Psoas muscle (tissue), 8 donors: Measurements from ENCODE around the gene LZIC. TPM values are rescaled to one million over a fixed set of nuclear protein-coding genes. Genes with fewer than 3 reads are reported as not detected.

Experiments used
- ATAC-seq, 4 donors: fragments of 200-7000 bp; cut with Tn5 transposase; one replicate each; pipeline ENCODE4 v1.9.1; 2020; ENCODE audit warnings: moderate library complexity in 3 of 4, mild to moderate bottlenecking in 2 of 4
- DNase-seq, 2 donors: peaks; one replicate each; pipeline ENCODE4 v3.0.0-alpha.2; 2020
- H3K27ac ChIP-seq: fragments of 200-600 bp; one replicate; pipeline ENCODE4 v1.8.0; 2022
- H3K27me3 ChIP-seq, 3 donors: fragments of 200-600 bp in 1 of 3; one replicate each; pipeline versions ENCODE4 v1.6.1 to v1.8.0; 2013 to 2022; ENCODE audit warnings: low read length in 2 of 3, mild to moderate bottlenecking in 2 of 3, moderate library complexity in 1 of 3; ENCODE audit not compliant: insufficient read depth in 3 of 3
- H3K36me3 ChIP-seq, 2 donors: fragments of 200-600 bp in 1 of 2; one replicate each; pipeline versions ENCODE4 v1.6.1 to v1.8.0; 2013 to 2022; ENCODE audit warnings: low read depth in 1 of 2, mild to moderate bottlenecking in 1 of 2, moderate library complexity in 1 of 2; ENCODE audit not compliant: insufficient read depth in 1 of 2
- H3K4me1 ChIP-seq: fragments of 200-600 bp; one replicate; pipeline ENCODE4 v1.8.0; 2022
- H3K4me3 ChIP-seq: fragments of 200-600 bp; one replicate; pipeline ENCODE4 v1.8.0; 2022; ENCODE audit warnings: mild to moderate bottlenecking
- H3K9me3 ChIP-seq: fragments of 200-600 bp; one replicate; pipeline ENCODE4 v1.8.0; 2022
- WGBS, 3 donors: extraction: QIAGEN DNeasy Blood & Tissue Kit; methylation state at CpG; one replicate each; pipeline versions ENCODE4 v1.1.6 to v1.1.7; 2013; 5-methylcytosine and 5-hydroxymethylcytosine counted together
- intact Hi-C, 2 donors: fragments of 100-400 bp; cut with DNase I; formaldehyde crosslinking; loops; one replicate each; pipeline versions ENCODE4 v1.11.0 to v1.14.2; 2022
- polyA plus RNA-seq, 3 donors: library from polyadenylated mRNA; stranded (reverse); fragments of 200-250 nt; gene quantifications; one replicate each; pipeline ENCODE4 v1.2.3, GENCODE V29; 2013
- total RNA-seq, 4 donors: library from RNA; stranded (reverse); fragmentation: NEBNext Ultra II Directional in 2 of 4; extraction: Animal tissue kit (Norgen Biotek cat#: 25700) in 2 of 4; gene quantifications; one replicate each; pipeline versions ENCODE4 v1.2.1 to v1.2.4, GENCODE V29; 2021 to 2023
- TF ChIP-seq, protein P1 (sequence below): fragments of 200-600 bp; IDR thresholded peaks from one replicate; pipeline ENCODE4 v1.8.0; 2022; ENCODE audit warnings: antibody characterized with exemption
- donor health status: healthy with polysubstance abuse.
- donor health status: DM: no; HTN: no; CAD: no; lungs with moderate emphysema.
- donor health status: Bipolar disorder and iron deficiency.
- donor health status: healthy.
- donor health status: DM: yes; HTN: yes; CAD: no.
- donor health status: DM: no; HTN: no; CAD: no.
- donor health status: DM: no; HTN: no; CAD: no.
- donor health status: DM: yes; HTN: yes; CAD: no.

Gene LZIC
- total and polyA plus RNA-seq, 7 donors = 17.3 to 37.5 (median 23.3) TPM

DNA sequence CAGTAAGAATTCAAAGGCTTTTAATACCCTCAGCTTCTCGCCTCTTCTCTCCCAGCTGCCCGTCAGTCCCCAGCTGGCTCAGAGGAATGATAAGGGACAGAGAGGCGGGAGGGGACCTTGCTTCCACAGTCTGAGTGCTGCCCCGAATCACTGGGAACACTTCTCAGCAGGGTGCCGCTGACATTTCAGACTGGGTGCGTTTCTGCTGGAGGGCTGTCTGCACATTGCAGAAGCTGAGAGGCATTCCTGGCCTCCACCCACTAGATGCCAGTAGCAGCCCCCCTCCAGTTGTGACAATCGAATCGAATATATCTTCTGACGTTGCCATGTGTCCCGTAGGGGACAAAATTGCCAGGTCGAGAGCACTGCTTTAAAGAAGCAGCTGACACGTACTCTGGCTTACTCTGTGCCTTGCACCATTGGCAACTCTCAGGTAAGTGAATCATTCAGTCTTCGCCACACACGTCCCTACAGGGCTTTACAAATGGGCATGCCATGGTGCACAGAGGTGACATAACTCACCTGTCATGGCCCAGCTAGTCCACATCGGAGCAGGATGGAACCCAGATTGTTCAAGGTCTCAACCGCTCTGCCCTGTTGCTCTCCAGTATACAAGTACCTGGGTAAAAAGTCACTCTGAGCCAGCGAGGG, 57.0 kb downstream of the LZIC start:
- H3K9me3 ChIP-seq = no peaks in the 10 kb centered on the region
- DNase-seq = peak in 1 of 2 donors; percentile 5
- intact Hi-C loops = loop anchor here in 1 of 2 donors (2.0 kb wide), 1 partner anchor 31 kb away; no protein-coding TSS in a partner anchor
- no peak overlapping the region for H3K4me3 ChIP-seq
- no peaks in the 10 kb centered on the region for H3K27me3 ChIP-seq
- TF ChIP-seq, protein P1, sequence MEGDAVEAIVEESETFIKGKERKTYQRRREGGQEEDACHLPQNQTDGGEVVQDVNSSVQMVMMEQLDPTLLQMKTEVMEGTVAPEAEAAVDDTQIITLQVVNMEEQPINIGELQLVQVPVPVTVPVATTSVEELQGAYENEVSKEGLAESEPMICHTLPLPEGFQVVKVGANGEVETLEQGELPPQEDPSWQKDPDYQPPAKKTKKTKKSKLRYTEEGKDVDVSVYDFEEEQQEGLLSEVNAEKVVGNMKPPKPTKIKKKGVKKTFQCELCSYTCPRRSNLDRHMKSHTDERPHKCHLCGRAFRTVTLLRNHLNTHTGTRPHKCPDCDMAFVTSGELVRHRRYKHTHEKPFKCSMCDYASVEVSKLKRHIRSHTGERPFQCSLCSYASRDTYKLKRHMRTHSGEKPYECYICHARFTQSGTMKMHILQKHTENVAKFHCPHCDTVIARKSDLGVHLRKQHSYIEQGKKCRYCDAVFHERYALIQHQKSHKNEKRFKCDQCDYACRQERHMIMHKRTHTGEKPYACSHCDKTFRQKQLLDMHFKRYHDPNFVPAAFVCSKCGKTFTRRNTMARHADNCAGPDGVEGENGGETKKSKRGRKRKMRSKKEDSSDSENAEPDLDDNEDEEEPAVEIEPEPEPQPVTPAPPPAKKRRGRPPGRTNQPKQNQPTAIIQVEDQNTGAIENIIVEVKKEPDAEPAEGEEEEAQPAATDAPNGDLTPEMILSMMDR = no peak
- peaks cover 13% of the 10 kb centered on the region for H3K4me1 ChIP-seq
- WGBS, 3 donors = 73 to 85% (median 76%) methylated on average over 17 of the region's 17 CpGs
- ATAC-seq = no peak
- H3K27ac ChIP-seq = no peak overlapping the region
- H3K36me3 ChIP-seq = no peaks in the 10 kb centered on the region

DNA sequence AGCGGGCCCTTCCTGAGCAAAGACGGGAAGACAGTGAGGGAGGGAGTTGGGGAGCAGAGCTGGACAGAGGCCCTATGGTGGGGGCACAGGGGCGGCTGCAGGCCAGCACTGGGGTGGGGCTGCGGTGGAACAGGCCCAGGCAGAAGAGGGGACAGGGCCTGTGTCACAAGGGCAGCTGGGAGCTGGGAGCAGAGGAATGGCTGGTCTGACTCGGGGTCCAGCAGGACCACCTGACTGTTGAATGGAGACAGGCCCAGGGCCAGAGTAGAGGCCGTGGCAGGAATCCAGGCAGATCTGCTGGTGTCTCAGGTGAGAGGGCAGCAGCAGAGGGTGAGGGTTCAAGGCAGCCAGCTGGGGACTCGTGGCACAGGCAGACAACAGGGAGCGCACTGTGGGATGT, 58.4 kb downstream of the LZIC start:
- TF ChIP-seq, protein P1 = no peak
- Histone ChIP-seq H3K36me3 (no peaks in the 10 kb centered on the region), H3K9me3 (no peaks in the 10 kb centered on the region), H3K4me1 (peaks cover under 1% of the 10 kb centered on the region), H3K27ac (no peak overlapping the region), H3K4me3 (no peak overlapping the region), H3K27me3 (no peaks in the 10 kb centered on the region)
- ATAC-seq (no peak), DNase-seq (peak in 1 of 2 donors; percentile 35)
- intact Hi-C loops = no loop called here
- WGBS, 3 donors = 69 to 79% (median 70%) methylated on average over 8 of the region's 8 CpGs

DNA sequence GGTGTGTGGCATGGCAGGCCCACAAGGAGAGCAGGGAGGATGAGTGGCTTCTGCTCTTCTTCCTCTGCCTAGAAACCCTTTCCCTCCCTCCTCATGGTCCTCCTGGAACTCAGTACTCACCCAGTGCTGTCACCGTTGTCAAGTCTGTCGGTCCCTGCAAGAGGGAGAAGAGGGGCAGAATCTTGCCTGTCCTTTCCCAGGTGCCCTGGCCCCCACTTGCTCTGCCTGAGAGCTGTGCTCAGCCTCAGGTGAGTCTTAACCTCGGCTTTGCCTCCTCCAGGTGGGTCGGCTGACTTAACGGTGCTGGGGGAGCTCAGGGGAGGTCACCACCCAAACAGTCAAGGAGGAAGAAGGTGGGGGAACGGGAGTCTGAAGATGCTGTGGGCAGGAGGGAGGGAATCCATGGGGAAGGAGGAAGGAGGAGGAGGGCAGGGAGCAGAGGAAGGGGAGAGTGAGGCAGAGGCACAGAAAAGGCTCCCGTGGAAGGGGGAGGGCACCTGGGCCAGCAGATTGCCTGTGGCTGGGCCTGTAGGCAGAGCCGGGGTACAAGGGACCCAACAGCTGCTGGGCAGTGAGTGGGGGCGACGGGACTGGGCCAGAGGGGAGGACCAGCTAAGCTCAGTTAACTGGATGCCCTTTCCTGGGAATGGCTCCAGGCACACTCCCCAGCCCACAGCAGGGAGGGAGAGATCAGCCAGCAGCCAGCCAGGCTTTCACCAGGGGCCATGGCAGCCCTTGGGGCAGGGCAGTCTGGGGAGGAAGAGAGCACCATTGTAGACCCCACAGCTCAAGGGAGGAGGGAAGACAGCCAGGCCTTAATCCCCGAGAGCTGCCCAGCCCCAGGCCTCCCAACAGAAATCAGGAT, 59.4 kb downstream of the LZIC start:
- no peaks in the 10 kb centered on the region for H3K27me3 ChIP-seq
- H3K36me3 ChIP-seq = no peaks in the 10 kb centered on the region
- DNase-seq (peak in 1 of 2 donors; percentile 28), ATAC-seq (no peak)
- 59 to 67% (median 65%) methylated on average over 11 of the region's 11 CpGs for WGBS, 3 donors
- intact Hi-C loops = no loop called here
- no peak overlapping the region for H3K4me3 ChIP-seq
- H3K9me3 ChIP-seq = no peaks in the 10 kb centered on the region
- no peaks in the 10 kb centered on the region for H3K4me1 ChIP-seq
- no peak overlapping the region for H3K27ac ChIP-seq
- TF ChIP-seq, protein P1 = no peak

DNA sequence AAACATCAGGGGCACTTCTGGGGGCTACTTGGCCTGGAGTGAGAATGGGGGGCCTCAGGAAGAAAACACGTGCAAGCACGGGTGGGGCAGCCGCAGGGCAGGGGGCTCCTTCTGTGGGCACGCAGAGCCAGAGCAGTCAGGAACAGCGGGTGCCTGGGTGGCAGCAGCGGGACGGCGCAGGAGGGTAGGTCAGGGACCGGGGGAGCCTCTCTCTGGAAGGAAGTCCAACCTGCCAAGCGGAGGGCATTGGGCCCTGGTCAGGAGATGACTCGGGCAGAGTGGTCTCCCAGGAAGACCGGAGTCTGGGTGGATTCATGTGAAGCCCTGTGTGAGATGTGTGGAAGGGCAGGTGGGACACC, 60.3 kb downstream of the LZIC start:
- H3K27me3 ChIP-seq = no peaks in the 10 kb centered on the region
- H3K9me3 ChIP-seq = no peaks in the 10 kb centered on the region
- H3K36me3 ChIP-seq = no peaks in the 10 kb centered on the region
- no peak overlapping the region for H3K4me3 ChIP-seq
- H3K4me1 ChIP-seq = no peaks in the 10 kb centered on the region
- no peak overlapping the region for H3K27ac ChIP-seq
- intact Hi-C loops = no loop called here
- no peak for ATAC-seq
- peak in 1 of 2 donors; percentile 16 for DNase-seq
- WGBS, 3 donors = 81 to 89% (median 87%) methylated on average over 12 of the region's 12 CpGs
- TF ChIP-seq, protein P1 = no peak
